ENCODE data around the gene ARFIP2.

ARFIP2 gene

DNA sequence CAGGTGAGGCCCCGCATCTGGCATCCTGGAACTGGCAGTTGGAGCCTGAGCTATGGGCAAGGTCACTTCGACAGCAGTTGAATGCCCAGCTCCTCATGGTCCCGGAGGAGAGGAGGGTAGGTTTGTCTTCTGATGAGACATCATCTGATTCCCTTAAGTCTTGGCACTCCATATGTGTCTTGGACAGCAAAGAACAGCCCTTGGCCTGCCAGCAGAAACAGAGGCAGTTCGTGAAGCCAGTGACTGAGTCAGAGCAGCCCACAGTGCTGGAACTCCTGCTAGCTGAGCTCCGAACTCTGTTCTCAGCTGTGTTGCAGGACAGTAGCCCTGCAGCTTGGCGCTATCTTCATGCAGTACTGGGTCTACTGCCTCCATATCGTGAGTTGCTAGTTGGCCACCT lies 17.0 kb upstream of the ARFIP2 start:
- TF ChIP-seq, protein P1, sequence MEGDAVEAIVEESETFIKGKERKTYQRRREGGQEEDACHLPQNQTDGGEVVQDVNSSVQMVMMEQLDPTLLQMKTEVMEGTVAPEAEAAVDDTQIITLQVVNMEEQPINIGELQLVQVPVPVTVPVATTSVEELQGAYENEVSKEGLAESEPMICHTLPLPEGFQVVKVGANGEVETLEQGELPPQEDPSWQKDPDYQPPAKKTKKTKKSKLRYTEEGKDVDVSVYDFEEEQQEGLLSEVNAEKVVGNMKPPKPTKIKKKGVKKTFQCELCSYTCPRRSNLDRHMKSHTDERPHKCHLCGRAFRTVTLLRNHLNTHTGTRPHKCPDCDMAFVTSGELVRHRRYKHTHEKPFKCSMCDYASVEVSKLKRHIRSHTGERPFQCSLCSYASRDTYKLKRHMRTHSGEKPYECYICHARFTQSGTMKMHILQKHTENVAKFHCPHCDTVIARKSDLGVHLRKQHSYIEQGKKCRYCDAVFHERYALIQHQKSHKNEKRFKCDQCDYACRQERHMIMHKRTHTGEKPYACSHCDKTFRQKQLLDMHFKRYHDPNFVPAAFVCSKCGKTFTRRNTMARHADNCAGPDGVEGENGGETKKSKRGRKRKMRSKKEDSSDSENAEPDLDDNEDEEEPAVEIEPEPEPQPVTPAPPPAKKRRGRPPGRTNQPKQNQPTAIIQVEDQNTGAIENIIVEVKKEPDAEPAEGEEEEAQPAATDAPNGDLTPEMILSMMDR (IDR thresholded peaks at IDR 0.05; ENCODE audit: insufficient read depth, low read length, missing control alignments): no peak
- H3K4me3 ChIP-seq (ENCODE audit: low read depth, low read length): no peak overlapping the region
- peak; percentile 7 for DNase-seq (ENCODE audit: low read depth, low spot score)
- CTCF ChIA-PET: interaction anchor here (0.6 to 4.1 kb wide), 7 partner anchors 8 to 208 kb away, joined by 3 to 41 read pairs (median 5); no protein-coding TSS in a partner anchor
- POLR2A ChIA-PET: interaction anchor here (0.6 kb wide), 1 partner anchor 45 kb away, joined by 3 read pairs; no protein-coding TSS in a partner anchor

DNA sequence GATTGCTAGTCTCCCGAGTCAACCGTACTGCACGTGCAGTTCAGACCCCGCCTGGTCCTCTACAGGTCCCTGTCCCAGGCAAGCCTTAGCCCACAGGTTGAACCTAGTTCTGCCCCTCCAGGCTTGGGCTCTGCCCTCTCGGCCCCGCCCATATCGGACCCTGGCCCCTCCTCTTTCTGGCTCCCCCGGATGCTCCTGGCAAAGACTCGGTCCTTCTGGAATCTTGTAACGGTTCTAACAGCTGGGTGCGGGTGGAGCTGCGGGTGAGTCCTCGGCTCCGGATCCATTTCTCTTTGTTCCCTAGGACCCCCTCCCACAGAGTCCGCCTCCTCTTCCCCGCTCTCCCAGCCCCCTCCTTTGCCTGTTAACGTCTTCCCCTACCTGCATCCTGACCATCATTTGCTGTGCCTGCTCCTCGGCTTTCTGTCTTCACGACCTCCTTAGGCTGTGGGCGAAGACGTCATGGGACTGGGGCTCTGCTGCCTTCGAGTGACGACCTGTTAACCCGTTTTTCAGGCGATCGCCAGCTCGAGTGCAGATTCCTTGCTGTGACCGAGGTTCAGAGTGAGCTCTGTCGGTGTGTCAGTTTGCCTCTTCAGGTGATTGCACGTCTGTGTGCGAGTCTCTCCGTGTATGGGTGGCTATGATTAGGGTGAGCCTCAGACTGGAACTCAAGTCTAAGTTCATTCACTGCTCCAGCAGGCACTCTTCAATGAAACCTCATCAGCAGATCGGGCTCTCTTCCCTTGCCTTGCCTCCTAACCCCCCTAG lies 16.1 kb upstream of the ARFIP2 start, which contains the start of gene DNHD1:
DNHD1 (plus strand) TSS at position 212 of the 771 bp plus-strand sequence. CDS start 936 bp downstream, outside the sequence.
- TF ChIP-seq, protein P1 (IDR thresholded peaks at IDR 0.05; ENCODE audit: insufficient read depth, low read length, missing control alignments): no peak
- no peak for DNase-seq (ENCODE audit: low read depth, low spot score)
- H3K4me3 ChIP-seq (ENCODE audit: low read depth, low read length): no peak within 1 kb of the TSS
- CTCF ChIA-PET: interaction anchor here (0.9 to 4.1 kb wide), 6 partner anchors 8 to 56 kb away, joined by 3 to 41 read pairs (median 4); no protein-coding TSS in a partner anchor
- POLR2A ChIA-PET: no interaction called here

DNA sequence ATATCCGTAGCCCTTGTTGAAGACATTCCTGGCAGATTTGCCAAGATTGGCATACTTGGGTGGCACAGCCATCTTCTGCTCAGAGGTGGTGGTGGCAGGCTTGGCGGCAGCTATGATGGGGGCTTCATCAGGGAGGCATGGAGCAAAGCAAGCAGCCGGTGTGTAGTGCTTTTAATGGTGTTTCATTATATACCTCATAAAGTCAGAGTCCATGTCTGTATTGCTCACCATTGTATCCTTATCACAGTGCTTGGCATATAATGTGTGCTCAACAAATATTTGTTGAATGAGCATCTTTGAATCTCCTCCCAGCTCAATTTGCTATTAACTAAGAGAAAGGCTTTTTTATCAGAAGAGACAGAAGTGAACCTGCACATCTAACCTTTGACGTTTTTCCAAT lies 8.2 kb upstream of the ARFIP2 start:
- ChIA-PET CTCF (interaction anchor here (0.6 to 10.4 kb wide), 5 partner anchors 9 to 110 kb away, joined by 3 to 75 read pairs (median 3); no protein-coding TSS in a partner anchor), POLR2A (interaction anchor here (1.9 kb wide), 1 partner anchor 8 kb away, joined by 7 read pairs; the partner anchor contains the start of genes ARFIP2 and TIMM10B)
- TF ChIP-seq, protein P1 (IDR thresholded peaks at IDR 0.05; ENCODE audit: insufficient read depth, low read length, missing control alignments): no peak
- no peak overlapping the region for H3K4me3 ChIP-seq (ENCODE audit: low read depth, low read length)
- no peak for DNase-seq (ENCODE audit: low read depth, low spot score)

DNA sequence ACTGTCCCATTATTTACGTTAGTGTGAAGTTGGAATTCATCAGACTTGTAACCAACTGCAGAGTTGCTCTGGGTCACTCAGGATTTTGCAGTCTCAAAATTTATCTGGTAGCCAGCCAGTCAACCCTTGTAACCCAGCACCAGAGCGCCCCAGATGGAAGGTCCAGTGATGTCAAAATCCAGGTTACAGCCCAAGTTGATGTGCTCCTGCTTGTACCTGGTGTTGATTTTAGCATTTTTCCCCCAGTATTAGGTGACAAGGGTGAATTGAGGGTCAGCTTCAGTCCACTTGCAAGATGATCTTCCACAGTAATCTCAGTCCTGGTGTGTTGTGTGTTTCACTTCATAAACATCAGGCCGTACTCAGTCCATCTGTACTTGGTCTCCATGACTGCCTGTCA lies 7.7 kb upstream of the ARFIP2 start:
- ChIA-PET POLR2A (interaction anchor here (1.9 kb wide), 1 partner anchor 7 kb away, joined by 7 read pairs; the partner anchor contains the start of genes ARFIP2 and TIMM10B), CTCF (interaction anchor here (0.6 to 10.4 kb wide), 5 partner anchors 9 to 110 kb away, joined by 3 to 75 read pairs (median 3); no protein-coding TSS in a partner anchor)
- DNase-seq (ENCODE audit: low read depth, low spot score): no peak
- H3K4me3 ChIP-seq (ENCODE audit: low read depth, low read length): no peak overlapping the region
- TF ChIP-seq, protein P1 (IDR thresholded peaks at IDR 0.05; ENCODE audit: insufficient read depth, low read length, missing control alignments): no peak

DNA sequence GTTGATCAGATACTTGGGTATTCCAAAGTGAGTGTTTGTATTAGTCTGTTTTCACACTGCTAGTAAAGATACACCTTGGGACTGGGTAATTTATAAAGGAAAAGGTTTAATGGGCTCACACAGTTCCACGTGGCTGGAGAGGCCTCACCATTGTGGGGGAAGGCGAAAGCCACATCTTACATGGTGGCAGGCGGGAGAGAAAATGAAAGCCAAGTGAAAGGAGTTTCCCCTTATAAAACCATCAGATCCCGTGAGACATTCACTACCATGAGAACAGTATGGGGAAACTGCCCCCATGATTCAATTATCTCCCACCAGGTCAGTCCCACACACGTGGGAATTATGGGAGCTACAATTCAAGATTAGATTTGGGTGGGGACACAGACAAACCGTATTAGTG lies 7.2 kb upstream of the ARFIP2 start:
- TF ChIP-seq, protein P1 (IDR thresholded peaks at IDR 0.05; ENCODE audit: insufficient read depth, low read length, missing control alignments): no peak
- no peak overlapping the region for H3K4me3 ChIP-seq (ENCODE audit: low read depth, low read length)
- DNase-seq (ENCODE audit: low read depth, low spot score): no peak
- CTCF ChIA-PET: interaction anchor here (1.2 to 10.4 kb wide), 4 partner anchors 10 to 109 kb away, joined by 3 to 75 read pairs (median 12); no protein-coding TSS in a partner anchor
- POLR2A ChIA-PET: no interaction called here

DNA sequence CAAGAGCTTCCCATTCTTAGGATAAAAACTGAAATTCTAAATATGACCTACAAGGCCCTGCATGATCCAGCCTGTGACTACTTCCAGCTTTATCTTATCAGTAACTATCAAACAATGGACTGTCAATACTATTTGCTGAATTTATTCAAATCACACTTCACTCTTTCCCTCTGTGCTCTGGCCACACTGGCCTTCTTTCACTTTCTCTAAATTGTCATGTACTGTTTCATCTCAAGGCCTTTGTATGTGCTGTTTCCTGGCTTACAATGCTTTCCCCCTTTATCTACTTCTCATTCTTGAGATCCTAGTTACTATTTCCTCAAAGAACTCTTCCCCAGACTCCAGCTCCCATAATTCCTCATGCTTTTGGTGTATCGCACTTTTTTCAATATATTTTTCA lies 5.8 kb upstream of the ARFIP2 start:
- TF ChIP-seq, protein P1 (IDR thresholded peaks at IDR 0.05; ENCODE audit: insufficient read depth, low read length, missing control alignments): no peak
- no peak for DNase-seq (ENCODE audit: low read depth, low spot score)
- ChIA-PET CTCF (interaction anchor here (1.6 to 10.4 kb wide), 6 partner anchors 11 to 197 kb away, joined by 3 to 75 read pairs (median 6); partner anchors contain the start of gene MRPL17), POLR2A (no interaction called here)
- no peak overlapping the region for H3K4me3 ChIP-seq (ENCODE audit: low read depth, low read length)
